OCI-LY3 (cell line): ENCODE data around the gene RETN.

Experiments used
- H2AFZ ChIP-seq: fragments of 200-600, 300-600 bp; shearing (Covaris generic); 2 replicates; pipeline ENCODE4 v1.6.0; 2014; ENCODE audit warnings: antibody characterized with exemption, low read depth, low read length
- H3K27ac ChIP-seq: fragments of 200-600, 300-600 bp; sonication (generic); 2 replicates; pipeline ENCODE4 v1.5.1; 2014; ENCODE audit warnings: mild to moderate bottlenecking, low read length, moderate library complexity, mixed read lengths
- H3K27me3 ChIP-seq: fragments of 200-600, 300-600 bp; sonication (generic); 2 replicates; pipeline ENCODE4 v1.6.1; 2014; ENCODE audit warnings: low read depth, low read length, mixed read lengths
- H3K36me3 ChIP-seq: fragments of 200-600, 300-600 bp; sonication (generic); replicated peaks from 2 replicates; pipeline ENCODE3; 2014; ENCODE audit warnings: low read depth, low read length, mixed read lengths
- H3K4me1 ChIP-seq: fragments of 300-600, 200-600 bp; sonication (generic); 2 replicates; pipeline ENCODE4 v1.6.1; 2014; ENCODE audit warnings: low read length, mixed read lengths
- H3K4me2 ChIP-seq: fragments of 200-600, 300-600 bp; sonication (generic); 2 replicates; pipeline ENCODE4 v1.6.1; 2014; ENCODE audit warnings: low read length, mixed read lengths
- H3K4me3 ChIP-seq: fragments of 300-600, 200-600 bp; sonication (generic); 2 replicates; pipeline ENCODE4 v1.5.1; 2014; ENCODE audit warnings: antibody characterized with exemption, mild to moderate bottlenecking, low read length, moderate library complexity
- H3K79me2 ChIP-seq: fragments of 300-600, 200-600 bp; shearing (Covaris generic); 2 replicates; pipeline ENCODE4 v1.6.1; 2014; ENCODE audit warnings: mild to moderate bottlenecking, low read length, mixed read lengths
- H3K9ac ChIP-seq: fragments of 300-600, 200-600 bp; shearing (Covaris generic); 2 replicates; pipeline ENCODE4 v1.6.0; 2014; ENCODE audit warnings: mild to moderate bottlenecking, low read length, moderate library complexity
- H3K9me3 ChIP-seq: fragments of 200-600, 300-600 bp; shearing (Covaris generic); 2 replicates; pipeline ENCODE4 v1.6.1; 2014; ENCODE audit warnings: low read length, mixed read lengths; ENCODE audit not compliant: insufficient read depth
- H4K20me1 ChIP-seq: fragments of 200-600, 300-600 bp; sonication (generic); 2 replicates; pipeline ENCODE4 v1.6.1; 2016; ENCODE audit warnings: low read length, mixed read lengths; ENCODE audit not compliant: insufficient read depth
- CTCF ChIP-seq: fragments of 200-600, 300-600 bp; sonication (generic); IDR thresholded peaks from 2 replicates; pipeline ENCODE4 v1.5.1; 2014; ENCODE audit warnings: antibody characterized with exemption, low read length, low read depth
- EZH2phosphoT487 ChIP-seq: fragments of 200-600 bp; shearing (Covaris generic); IDR thresholded peaks from 2 replicates; pipeline ENCODE4 v1.6.1; 2018; ENCODE audit warnings: antibody characterized with exemption, mixed run types, low read depth

Gene RETN

DNA sequence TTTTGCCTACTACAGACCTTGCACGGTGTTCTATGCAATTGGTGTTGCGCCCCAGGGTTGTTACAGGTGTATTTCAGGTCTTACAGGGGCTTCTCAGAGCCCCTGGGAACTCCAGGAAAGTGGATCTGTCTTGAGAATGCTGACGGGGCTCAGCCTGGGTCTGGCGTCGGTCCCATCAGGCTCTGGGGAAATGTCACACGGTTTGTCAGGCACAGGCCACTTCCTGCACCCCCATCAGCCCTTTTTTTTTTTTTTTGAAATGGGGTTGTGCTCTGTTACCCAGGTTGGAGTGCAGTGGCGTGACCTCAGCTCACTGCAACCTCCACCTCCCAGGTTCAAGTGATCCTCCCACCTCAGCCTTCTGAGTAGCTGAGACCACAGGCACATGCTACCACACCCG lies 49.8 kb downstream of the RETN start:
- Histone ChIP-seq H3K4me2 (no peak overlapping the region), H3K9ac (no peak overlapping the region), H3K27me3 (peaks cover 32% of the 10 kb centered on the region)

More for the DNA sequence above, 49.8 kb downstream of the RETN start:
- H3K9me3 ChIP-seq, result peaks cover 4% of the 10 kb centered on the region
- H3K4me1 ChIP-seq, result peaks cover 2% of the 10 kb centered on the region; the same call in 1 of the 2 replicates
- no peaks in the 10 kb centered on the region for H4K20me1 ChIP-seq
- H3K27ac ChIP-seq, result no peak overlapping the region
- no peak overlapping the region for H2AFZ ChIP-seq
- H3K4me3 ChIP-seq, result no peak overlapping the region
- TF ChIP-seq CTCF, result no peak
- TF ChIP-seq EZH2phosphoT487, result no peak
- H3K79me2 ChIP-seq, result no peaks in the 10 kb centered on the region
- no peaks in the 10 kb centered on the region for H3K36me3 ChIP-seq
